Adrenal gland (tissue), 12 donors: ENCODE results near the gene TMED4. TPM values are rescaled to one million over a fixed set of nuclear protein-coding genes. Genes with fewer than 3 reads are reported as not detected.
A peak's percentile ranks its signal among the peaks of the same experiment; 100 is the strongest.

Source experiments
- DNase-seq, 7 donors: peaks; one replicate each; pipeline ENCODE4 v3.0.0-alpha.2; 2019 to 2020
- H3K27ac ChIP-seq, 5 donors: fragments of 200-600 bp; sonication (generic) in 4 of 5; 1 replicate in 3 of 5; 2 replicates in 2 of 5; pipeline versions ENCODE4 v1.5.1 to v1.8.0; 2016 to 2020; ENCODE audit warnings: mild to moderate bottlenecking in 1 of 5
- H3K27me3 ChIP-seq: fragments of 200-600 bp; 2 replicates; pipeline ENCODE4 v1.8.0; 2021
- H3K36me3 ChIP-seq, 2 donors: fragments of 200-600 bp; replicated peaks in 1 of 2; 1 replicate in 1 of 2; 2 replicates in 1 of 2; pipeline versions ENCODE4 v1.5.1 to v1.8.0; 2018 to 2022
- H3K4me1 ChIP-seq, 2 donors: fragments of 200-600 bp; replicated peaks in 1 of 2; 1 replicate in 1 of 2; 2 replicates in 1 of 2; pipeline versions ENCODE4 v1.5.1 to v1.8.0; 2018 to 2021
- H3K4me3 ChIP-seq, 4 donors: fragments of 200-600 bp; sonication (generic) in 3 of 4; one replicate each; pipeline ENCODE4 v1.5.1; 2016 to 2018
- H3K9me3 ChIP-seq, 3 donors: fragments of 200-600 bp; sonication (generic) in 1 of 3; replicated peaks in 1 of 3; 1 replicate in 2 of 3; 2 replicates in 1 of 3; pipeline versions ENCODE4 v1.5.1 to v1.8.0; 2016 to 2021
- POLR2A ChIP-seq, 2 donors: fragments of 450-650 bp; IDR thresholded peaks; one replicate each; pipeline ENCODE4 v1.6.1; 2017; ENCODE audit warnings: antibody characterized with exemption in 2 of 2, mild to moderate bottlenecking in 2 of 2, moderate library complexity in 1 of 2
- WGBS, 4 donors: extraction: QIAGEN DNeasy Blood & Tissue Kit in 2 of 4; methylation state at CpG; one replicate each; pipeline versions ENCODE4 v1.1.5 to v1.1.7; 2013 to 2017; 5-methylcytosine and 5-hydroxymethylcytosine counted together
- intact Hi-C, 2 donors: fragments of 100-400 bp; cut with DNase I; formaldehyde crosslinking; loops; one replicate each; pipeline versions ENCODE4 v1.14.1 to v1.15.0; 2022 to 2023
- polyA plus RNA-seq, 3 donors: library from polyadenylated mRNA; stranded (reverse); fragments of 200-250 nt in 2 of 3; fragments of 350-450 nt in 1 of 3; fragmentation: Illumina TruSeq in 1 of 3; extraction: RNeasy Lipid Tissue Mini Kit (QIAGEN cat#74804) in 1 of 3; gene quantifications; one replicate each; pipeline ENCODE4 v1.2.3, GENCODE V29; 2013 to 2014
- total RNA-seq, 9 donors: library from RNA; depleted of rRNA in 4 of 9; stranded (reverse); fragments of >200 nt in 4 of 9; fragments of 120-200 nt in 1 of 9; fragmentation: NEBNext Ultra II Directional in 1 of 9; extraction: Animal tissue kit (Norgen Biotek cat#: 25700) in 1 of 9; gene quantifications; one replicate each; pipeline versions ENCODE4 v1.1.0 to v1.2.4, GENCODE V29; 2013 to 2023
- TF ChIP-seq, protein P1 (sequence below), 6 experiments: fragments of 450-650 bp in 4 of 6; fragments of 200-600 bp in 2 of 6; sonication (generic) in 1 of 6; IDR thresholded peaks; 1 replicate in 5 of 6; 2 replicates in 1 of 6; pipeline versions ENCODE4 v1.5.1 to v1.8.0; 2016 to 2021; ENCODE audit warnings: antibody characterized with exemption in 6 of 6, mild to moderate bottlenecking in 2 of 6, moderate library complexity in 1 of 6
- donor health status: healthy with polysubstance abuse.
- donor health status: Bipolar disorder and iron deficiency.
- donor health status: DM: yes; HTN: yes; CAD: no.
- donor health status: DM: no; HTN: no; CAD: no.
- donor health status: DM: no; HTN: no; CAD: no.
- donor health status: DM: yes; HTN: yes; CAD: no.

The TMED4 gene
- total and polyA plus RNA-seq, 12 donors, result 45.2 to 189 (median 112) TPM

DNA sequence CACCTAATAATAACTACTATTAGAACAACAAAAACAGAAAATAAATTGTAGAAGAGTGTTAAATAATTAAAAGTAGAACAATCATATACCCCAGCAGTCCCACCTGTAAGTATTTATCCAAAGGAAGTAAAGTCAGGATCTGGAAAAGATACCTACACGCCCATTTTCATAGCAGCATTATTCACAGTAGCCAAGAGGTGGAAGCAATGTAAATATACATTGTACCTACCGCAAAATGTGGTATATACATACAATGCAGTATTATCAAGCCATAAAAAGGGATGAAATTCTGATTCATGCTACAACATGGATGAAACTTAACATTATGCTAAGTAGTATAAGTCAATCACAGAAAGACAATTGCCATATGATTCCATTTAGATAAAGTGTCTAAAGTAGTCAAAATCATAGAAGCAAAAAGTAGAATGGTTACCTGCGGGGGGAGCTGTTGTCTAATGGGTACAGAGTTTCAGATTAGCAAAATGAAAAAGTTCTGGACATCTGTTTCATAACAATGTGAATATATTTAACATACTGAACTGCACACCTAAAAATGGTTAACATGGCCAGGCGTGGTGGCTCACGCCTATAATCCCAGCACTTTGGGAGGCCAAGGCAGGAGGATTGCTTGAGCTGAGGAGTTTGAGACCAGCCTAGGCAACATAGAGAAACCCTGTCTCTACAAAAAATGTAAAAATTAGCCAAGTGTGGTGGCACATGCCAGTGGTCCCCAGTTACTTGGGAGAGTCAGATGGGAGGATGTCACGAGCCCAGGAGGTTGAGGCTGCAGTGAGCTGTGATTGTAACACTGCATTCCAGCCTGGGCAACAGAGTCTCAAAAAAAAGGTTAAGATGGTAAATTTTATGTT, 6.0 kb upstream of the TMED4 start:
- Histone ChIP-seq H3K4me1 (peaks cover 0 to under 1% of the 10 kb centered on the region in 2 donors), H3K9me3 (no peaks in the 10 kb centered on the region), H3K27ac (no peak overlapping the region), H3K4me3 (no peak overlapping the region), H3K27me3 (no peaks in the 10 kb centered on the region), H3K36me3 (no peaks in the 10 kb centered on the region)
- intact Hi-C loops, result loop anchor here (5.0 to 10.0 kb wide), 3 partner anchors 177 to 334 kb away; no protein-coding TSS in a partner anchor
- WGBS, 4 donors, result 17 to 24% (median 23%) methylated on average over 6 of the region's 6 CpGs
- TF ChIP-seq, protein P1, sequence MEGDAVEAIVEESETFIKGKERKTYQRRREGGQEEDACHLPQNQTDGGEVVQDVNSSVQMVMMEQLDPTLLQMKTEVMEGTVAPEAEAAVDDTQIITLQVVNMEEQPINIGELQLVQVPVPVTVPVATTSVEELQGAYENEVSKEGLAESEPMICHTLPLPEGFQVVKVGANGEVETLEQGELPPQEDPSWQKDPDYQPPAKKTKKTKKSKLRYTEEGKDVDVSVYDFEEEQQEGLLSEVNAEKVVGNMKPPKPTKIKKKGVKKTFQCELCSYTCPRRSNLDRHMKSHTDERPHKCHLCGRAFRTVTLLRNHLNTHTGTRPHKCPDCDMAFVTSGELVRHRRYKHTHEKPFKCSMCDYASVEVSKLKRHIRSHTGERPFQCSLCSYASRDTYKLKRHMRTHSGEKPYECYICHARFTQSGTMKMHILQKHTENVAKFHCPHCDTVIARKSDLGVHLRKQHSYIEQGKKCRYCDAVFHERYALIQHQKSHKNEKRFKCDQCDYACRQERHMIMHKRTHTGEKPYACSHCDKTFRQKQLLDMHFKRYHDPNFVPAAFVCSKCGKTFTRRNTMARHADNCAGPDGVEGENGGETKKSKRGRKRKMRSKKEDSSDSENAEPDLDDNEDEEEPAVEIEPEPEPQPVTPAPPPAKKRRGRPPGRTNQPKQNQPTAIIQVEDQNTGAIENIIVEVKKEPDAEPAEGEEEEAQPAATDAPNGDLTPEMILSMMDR (IDR thresholded peaks at IDR 0.05), result peak; percentile 46 to 79 (median 67)
- no peak for TF ChIP-seq POLR2A (IDR thresholded peaks at IDR 0.05)
- peak; percentile 51 to 81 (median 64) for DNase-seq

DNA sequence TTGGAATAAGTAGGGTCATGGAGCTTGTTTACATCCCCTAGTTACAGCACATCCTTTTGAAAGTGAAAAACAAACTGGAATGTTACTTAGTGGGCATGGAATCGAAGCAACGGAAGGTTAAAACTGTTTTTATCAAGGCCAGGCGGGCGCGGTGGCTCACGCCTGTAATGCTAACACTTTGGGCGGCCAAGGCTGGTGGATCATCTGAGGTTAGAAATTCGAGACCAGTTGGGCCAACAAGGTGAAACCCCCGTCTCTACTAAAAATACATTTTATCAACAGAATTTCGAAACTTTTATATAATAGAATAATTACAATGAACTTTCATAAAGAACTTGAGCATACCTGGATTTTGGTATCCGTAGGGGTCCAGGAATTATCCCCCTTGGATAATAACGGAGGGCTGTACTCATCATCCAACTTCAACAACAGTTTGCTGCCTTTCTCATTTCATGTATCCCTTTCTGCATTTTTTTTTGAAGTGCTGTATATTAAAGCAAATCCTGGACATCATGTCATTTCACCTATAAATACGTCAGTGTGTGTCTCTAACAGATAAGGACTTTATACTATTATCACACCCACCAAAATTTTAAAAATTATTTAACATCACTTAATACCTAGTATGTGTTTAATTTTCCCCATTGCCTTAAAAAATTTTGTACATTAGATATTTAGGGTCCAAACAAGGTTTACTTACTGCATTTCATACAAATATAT, 1.3 kb upstream of the TMED4 start:
- no peak for DNase-seq
- no peak for TF ChIP-seq POLR2A (IDR thresholded peaks at IDR 0.05)
- TF ChIP-seq, protein P1 (IDR thresholded peaks at IDR 0.05), result no peak
- intact Hi-C loops, result loop anchor here in 1 of 2 donors (10.0 kb wide), 1 partner anchor 181 kb away; no protein-coding TSS in a partner anchor
- Histone ChIP-seq H3K9me3 (no peaks in the 10 kb centered on the region), H3K36me3 (peaks cover 0 to 20% of the 10 kb centered on the region in 2 donors), H3K4me3 (peak overlapping the region in 2 of 4 donors; percentile 29 to 83), H3K27me3 (no peaks in the 10 kb centered on the region), H3K27ac (peak overlapping the region; percentile 78 to 99 (median 97)), H3K4me1 (peaks cover 8 to 26% of the 10 kb centered on the region in 2 donors)
- 74 to 85% (median 80%) methylated on average over 13 of the region's 13 CpGs for WGBS, 4 donors

DNA sequence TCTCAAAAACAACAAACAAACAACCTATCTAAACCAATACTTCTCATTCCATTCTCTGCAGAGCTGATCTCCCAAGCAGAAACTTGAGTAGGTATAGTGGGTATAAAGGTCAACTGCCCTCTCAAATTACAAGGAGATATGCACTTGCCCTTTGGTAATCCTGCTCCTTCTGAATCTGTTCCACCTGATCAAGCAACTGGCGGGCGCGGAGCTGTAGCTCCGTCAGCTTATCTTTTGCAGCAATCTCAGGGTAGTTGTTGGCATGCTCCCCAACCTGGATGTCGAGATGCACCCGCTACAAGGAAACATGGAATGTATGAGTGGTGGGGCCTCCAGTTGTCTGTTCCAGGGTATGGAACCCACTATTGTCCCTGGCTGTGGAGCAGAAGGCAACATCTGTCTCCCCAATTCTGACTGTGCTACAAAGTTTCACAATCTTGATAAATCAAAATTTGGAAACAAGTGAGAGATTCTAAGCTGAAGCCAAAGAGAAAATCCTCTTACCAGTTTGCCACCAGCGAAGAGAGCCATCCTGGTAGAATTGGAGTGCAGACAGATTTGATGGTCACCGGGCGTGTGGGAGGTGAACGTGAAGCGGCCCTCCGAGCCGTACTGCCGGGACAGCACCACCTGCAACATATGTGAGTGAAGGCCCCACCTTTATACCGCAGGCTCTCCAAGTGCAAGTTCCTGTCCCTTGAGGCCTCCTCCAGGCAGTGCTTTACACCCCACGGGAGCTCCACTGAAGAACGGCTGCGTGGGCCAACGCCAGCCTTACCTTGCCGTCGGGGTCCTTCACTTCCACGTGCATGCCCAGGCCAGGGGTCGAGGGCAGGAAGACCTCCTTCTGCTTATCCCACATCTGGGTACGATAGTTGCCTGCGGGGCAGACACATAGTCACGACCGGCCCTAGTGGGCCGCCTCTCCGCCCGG, 819 bp downstream of the TMED4 start:
- 14 to 19% (median 17%) methylated on average over 20 to 30 of the region's 30 CpGs for WGBS, 4 donors
- Histone ChIP-seq H3K9me3 (no peaks in the 10 kb centered on the region), H3K27me3 (no peaks in the 10 kb centered on the region), H3K36me3 (peaks cover 0 to 28% of the 10 kb centered on the region in 2 donors), H3K4me1 (peaks cover 8 to 26% of the 10 kb centered on the region in 2 donors), H3K4me3 (peak overlapping the region; percentile 71 to 87 (median 79)), H3K27ac (peak overlapping the region; percentile 59 to 99 (median 97))
- intact Hi-C loops, result loop anchor here in 1 of 2 donors (10.0 kb wide), 1 partner anchor 184 kb away; no protein-coding TSS in a partner anchor
- peak in 6 of 7 donors; percentile 35 to 67 (median 45) for DNase-seq
- TF ChIP-seq POLR2A (IDR thresholded peaks at IDR 0.05), result no peak
- TF ChIP-seq, protein P1 (IDR thresholded peaks at IDR 0.05), result no peak
